SK-MEL-5 (cell line): ENCODE data around the gene MARK2. TPM values are rescaled to one million over a fixed set of nuclear protein-coding genes. Genes with fewer than 3 reads are reported as not detected.
"Not testable (repeated sequence)": the region's sequence is repeated elsewhere in the genome, so short reads cannot be mapped to it uniquely, and the experiment has no call there.

Experiments used
- DNase-seq: peaks from one replicate; pipeline ENCODE4 v3.0.0-alpha.2; 2016; ENCODE audit warnings: low read depth, low spot score
- in situ Hi-C: cut with HindIII; loops from 2 replicates; pipeline ENCODE4 v1.10.0; 2016; ENCODE audit warnings: low sequenced_read_pairs, high pct_unique_total_duplicates, low pct_unique_long_range_greater_than_20kb
- polyA plus RNA-seq, 2 experiments: library from polyadenylated mRNA; depleted of rRNA; stranded (reverse); fragments of >200 nt; gene quantifications; 2 replicates each; pipeline ENCODE4 v1.2.3, GENCODE V29; 2015
- total RNA-seq: library from RNA; depleted of rRNA; stranded (reverse); fragments of >200 nt; shearing (Covaris generic); gene quantifications from 2 replicates; pipeline ENCODE4 v1.2.3, GENCODE V29; 2014; rRNA removed

Gene MARK2
- 7.8 and 11.2 TPM in 2 replicates for total RNA-seq
- polyA plus RNA-seq (2015; cell fraction: cytosol; rRNA removed) = 22.4 and 23.0 TPM in 2 replicates
- 13.4 and 14.4 TPM in 2 replicates for polyA plus RNA-seq (2015; cell fraction: nucleus; rRNA removed)

DNA sequence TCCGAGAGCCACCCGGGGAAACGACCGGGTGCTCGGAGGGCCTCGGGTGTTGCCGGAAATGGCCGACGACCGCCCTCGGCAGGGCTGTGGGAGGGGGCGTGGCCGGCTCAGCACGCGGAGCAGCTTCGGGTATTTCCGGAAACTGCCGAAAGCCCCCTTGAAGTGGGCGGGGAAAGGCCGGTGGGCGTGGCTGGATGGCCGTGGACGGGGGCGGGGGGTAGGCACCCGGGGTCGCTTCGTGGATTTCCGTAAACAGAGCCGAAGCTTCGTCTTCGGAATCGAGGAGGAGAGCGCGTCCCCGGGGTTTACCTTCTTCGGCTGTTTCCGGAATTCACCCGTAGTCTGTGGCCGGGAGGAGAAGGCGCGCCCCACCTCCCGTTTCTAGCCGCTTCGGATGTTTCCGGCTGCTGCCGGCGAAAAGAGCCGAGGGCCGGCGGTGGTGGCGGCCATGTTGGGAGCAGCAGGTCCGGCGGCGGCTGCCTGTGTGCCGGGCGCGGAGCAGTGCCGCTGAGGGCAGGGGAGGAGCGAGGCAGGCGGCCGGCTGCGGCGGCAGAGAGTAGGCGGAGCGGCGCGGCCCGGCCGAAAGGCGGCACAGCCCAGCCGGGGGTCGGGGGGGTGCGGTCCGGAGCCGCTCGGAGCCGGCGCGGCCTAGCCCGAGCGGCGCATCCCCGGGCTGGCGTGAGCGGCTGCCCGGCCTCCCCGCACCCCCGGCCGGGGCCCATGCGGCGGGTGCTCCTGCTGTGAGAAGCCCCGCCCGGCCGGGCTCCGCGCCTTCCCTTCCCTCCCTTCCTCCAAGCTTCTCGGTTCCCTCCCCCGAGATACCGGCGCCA lies at the start of gene MARK2:
Gene MARK2 (plus strand): TSS at position 433 of the 830 bp plus-strand sequence. CDS start 397 bp downstream, at position 830.
- in situ Hi-C loops = no loop called here

DNA sequence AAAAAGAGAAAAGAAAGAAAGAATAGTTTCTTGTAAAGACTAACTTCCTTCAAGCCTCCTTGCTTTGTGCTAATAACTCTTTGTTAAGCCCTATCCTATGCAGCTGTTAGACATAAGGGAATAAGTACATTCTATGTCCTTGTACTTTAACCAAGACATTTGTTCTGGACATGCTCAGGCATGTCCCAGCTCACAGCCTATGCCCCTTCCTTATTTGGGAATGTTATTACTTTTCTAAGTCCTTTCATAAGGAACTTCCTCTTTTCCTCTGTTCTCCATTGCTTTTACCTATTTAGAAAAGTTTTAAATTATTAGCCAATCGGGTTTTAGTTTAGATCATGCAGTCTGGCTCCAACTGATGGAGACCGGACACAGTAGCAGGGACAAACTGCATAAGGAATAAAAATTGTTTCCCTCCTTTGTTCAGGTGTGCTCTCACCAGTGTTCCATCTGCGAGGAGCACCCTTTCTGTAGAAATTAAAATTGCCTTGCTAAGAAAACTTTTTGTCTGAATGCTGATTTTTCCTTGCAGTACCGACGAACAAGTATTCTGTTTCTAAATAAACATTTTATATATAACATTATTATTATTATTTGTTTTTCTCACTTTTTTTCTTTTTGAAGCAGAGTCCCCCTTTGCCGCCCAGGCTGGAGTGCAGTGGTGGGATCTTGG lies 47.3 kb upstream of the MARK2 start:
- DNase-seq = no peak
- in situ Hi-C loops = no loop called here

More for the DNA sequence above, at the start of gene MARK2:
- peak; percentile 96 for DNase-seq

DNA sequence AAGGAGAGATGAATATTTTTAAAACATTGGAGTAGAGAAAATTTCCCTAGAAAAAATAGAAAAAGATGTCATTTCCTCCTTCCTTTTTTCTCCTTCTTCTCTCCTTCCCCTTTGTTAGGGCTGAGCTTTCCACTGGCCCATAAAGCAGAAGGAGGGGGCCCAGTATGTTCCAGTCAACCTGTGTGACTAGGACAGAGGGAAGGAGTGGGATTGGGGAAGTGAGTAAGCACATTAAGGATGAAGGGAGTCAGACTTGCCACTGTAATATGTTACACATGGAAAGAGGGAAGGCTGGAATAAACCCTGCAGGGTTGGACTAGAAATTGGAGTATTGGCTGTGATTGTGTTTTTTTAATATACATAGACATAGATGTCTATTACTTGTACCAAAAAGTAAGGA lies 45.7 kb upstream of the MARK2 start:
- no peak for DNase-seq

DNA sequence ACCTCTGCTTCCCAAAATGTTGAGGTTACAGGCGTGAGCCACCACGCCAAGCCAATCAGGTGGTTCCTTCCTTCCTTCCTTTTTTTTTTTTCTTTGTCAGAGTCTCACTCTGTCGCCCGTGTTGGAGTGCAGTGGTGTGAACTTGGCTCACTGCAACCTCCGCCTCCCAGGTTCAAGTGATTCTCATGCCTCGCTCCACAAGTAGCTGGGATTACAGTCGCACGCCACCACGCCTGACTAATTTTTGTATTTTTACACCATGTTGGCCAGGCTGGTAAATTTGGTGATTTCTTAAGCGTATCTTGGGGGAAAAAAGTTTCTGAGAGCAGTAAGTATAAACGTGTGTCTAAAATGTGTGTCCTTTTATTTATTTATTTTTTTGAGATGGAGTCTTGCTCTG lies 43.8 kb upstream of the MARK2 start:
- no peak for DNase-seq
- in situ Hi-C loops = no loop called here

More for the DNA sequence above, 45.7 kb upstream of the MARK2 start:
- in situ Hi-C loops = no loop called here

DNA sequence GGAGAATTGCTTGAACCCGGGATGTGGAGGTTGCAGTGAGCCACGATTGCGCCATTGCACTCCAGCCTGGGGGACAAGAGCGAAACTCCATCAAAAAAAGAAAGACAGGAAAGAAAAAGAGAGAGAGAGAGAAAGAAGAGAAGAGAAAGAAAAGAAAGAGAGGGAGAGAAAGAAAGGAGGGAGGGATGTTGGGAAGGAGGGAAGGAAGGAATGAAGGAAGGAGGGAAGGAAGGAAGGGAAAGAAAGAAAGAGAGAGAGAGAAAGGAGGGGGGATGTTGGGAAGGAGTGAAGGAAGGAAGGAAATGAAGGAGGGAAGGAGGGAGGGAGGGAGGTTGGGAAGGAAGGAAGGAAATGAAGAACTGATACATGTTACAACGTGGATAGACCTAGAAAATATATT lies 38.0 kb upstream of the MARK2 start:
- DNase-seq = no peak
- in situ Hi-C loops = no loop called here

DNA sequence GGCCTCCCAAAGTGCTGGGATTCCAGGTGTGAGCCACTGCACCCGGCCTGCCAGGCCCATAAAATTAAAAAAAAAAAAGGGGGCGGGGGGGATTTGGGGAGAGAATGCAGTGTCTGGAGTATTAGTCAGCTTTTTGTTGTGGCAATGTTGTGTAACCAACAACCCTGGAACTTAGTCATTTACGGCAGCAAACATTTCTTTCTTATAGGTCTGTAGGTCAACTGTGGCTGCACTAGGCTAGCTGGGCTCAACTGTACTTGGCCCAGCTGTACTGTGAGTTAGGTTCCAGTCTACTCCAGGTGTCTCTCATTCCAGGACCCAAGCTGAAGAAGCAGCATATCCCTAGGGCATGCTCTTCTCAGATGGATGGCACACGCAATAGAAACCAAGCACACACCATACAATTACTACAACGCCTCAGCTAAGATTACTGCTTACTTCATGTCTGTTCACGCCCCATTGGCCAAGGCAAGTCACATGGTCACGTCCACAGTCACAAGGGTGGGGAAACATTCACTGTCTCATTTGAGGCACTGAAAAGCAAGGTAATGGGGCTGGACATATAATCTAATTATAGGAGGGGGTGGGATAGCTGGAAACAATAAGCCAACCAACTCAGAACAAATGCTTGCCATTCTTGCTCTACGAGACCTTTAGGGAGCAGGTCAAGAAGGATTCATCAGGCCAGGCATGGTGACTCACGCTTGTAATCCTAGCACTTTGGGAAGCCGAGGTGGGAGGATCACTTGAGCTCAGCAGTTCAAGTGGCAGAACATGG lies 36.1 kb upstream of the MARK2 start:
- in situ Hi-C loops = no loop called here
- DNase-seq = no peak

DNA sequence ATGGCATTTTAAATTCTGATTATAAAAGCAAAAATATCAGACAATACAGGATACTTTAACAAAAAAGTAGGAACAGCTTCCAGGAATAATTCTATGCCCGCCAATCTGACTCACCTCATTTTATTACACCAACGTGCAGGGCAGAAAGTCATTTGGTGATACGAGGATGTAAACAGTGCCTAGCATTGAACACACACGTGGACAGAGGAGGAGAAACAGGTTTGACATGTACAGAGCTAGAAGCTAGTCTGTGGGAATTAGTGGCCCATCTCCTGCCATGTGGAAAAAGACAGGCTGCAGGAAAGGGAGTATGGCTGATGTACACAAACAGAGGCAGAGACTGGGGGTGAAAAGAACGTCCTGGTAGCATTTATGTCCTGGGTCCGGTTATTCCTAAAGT lies 34.7 kb upstream of the MARK2 start:
- no peak for DNase-seq
- in situ Hi-C loops = no loop called here

DNA sequence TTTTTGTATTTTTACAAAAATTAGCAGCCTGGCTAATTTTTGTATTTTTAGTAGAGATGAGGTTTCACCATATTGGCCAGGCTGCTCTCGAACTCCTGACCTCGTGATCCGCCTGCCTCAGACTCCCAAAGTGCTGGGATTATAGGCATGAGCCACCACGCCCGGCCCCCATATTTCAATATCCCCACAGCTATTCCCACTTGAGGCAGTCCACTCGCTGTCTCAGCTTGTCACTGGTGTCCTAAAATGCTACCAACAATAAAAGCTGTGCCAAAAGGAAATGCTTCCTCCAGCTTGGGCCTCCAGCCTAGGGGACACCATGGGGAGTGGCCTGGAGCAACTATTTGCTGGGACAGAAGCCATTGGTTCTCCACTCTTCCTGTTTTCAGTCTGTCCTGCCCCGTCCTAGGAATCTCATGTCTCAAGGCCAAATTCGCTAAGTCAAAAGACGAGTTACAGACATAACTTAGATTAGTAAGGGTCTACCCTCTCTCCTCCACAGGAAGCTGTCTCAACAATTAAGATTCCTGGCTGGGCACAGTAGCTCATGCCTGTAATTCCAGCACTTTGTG lies 33.0 kb upstream of the MARK2 start:
- no peak for DNase-seq
- in situ Hi-C loops = no loop called here

DNA sequence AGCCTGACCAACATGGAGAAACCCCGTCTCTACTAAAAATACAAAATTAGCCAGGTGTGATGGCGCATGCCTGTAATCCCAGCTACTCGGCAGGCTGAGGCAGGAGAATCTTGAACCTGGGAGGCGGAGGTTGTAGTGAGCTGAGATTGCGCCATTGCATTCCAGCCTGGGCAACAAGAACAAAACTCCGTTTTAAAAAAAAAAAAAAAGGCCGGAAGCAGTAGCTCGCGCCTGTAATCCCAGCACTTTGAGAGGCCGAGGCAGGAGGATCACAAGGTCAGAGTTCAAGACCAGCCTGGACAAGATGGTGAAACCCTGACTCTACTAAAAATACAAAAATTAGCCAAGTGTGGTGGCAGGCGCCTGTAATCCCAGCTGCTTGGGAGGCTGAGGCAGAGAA lies 28.5 kb upstream of the MARK2 start:
- in situ Hi-C loops, DNase-seq: not testable (repeated sequence)

DNA sequence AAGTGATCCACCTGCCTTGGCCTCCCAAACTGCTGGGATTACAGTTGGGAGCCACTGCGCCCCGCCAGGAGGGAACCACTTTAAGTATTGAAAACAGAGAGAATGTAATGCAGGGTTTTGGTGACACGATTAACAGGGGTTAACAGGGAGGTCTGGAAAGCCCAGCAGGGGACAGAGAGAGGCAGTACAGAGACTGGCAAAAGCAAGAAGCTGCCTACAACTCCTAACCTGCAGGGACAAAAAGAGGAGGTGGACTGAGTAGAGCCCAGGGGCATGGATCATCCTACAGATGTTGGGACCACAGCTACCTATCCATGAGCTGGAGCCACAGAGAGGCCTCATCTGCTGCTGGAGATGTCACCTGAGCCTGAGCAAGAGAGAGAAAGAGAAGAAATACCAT lies 27.4 kb upstream of the MARK2 start:
- in situ Hi-C loops = no loop called here
- no peak for DNase-seq

DNA sequence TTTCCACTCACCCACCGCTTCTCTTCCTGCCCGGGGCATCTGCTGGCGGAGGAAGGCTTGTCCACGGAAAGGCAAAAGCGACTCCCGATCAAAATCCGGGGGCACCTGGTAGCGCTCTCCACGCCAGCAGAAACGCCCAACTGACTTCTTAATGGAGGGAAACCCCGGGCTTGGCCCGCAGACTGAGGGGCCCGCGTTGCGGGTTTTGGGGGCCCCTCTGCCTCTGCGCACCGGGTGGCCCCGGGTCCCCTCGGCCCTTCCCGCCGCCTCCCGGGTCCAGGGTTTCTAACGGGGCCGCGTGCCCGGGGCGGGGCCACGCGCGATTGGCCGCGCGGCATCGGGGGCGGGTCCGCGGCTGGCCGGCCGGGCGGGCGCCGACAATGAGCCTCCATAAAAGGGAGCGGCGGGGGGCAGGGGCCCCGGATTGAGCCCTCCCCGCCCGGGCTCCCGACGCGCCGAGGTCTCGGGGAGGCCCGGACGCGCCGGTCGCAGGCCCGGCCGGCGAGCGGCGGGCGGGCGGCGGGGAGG lies 25.8 kb upstream of the MARK2 start, which contains the start of gene SPINDOC:
Gene SPINDOC (plus strand): TSS at position 422 of the 528 bp plus-strand sequence. CDS start 231 bp downstream, outside the sequence.
- in situ Hi-C loops = no loop called here

DNA sequence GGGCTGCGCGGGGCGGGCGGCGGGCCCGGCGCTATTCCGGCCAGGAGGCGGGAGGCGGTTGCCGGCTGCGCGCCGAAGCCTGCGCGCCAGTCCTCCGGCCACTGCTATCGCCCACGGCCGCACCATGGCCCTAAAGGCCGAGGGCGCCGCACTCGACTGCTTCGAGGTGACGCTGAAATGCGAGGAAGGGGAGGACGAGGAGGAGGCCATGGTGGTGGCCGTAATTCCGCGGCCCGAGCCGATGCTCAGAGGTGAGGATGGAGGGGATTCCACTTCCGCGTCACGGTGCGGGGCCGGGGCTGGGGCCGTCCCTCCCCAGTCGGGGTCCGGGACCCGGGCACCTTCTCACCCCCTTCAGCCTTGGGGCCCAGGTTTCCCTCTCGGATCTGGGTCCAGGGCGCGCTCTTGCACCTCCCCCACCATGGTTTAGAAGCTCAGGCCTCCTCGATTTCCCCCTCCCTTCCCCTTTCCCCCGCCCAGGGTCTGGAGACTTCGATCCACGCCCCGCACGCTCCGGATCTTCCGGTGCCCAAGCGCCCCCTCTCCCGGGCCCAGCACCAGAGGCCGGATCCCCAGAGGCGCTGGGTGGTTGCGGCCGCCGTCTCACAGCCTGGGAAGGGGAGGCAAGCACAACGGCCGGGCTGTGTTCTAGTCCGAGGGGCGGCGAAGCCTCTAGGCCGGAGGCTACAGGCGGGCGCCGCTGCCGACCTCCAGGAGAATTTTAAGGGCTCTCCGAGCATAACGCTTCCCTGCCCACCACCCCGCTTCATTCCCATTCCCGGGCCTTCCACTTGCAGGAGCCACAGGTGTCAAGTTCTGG lies 25.1 kb upstream of the MARK2 start:
- in situ Hi-C loops = no loop called here
- DNase-seq = no peak

More for the DNA sequence above, 25.8 kb upstream of the MARK2 start, which contains the start of gene SPINDOC:
- DNase-seq = peak; percentile 54

DNA sequence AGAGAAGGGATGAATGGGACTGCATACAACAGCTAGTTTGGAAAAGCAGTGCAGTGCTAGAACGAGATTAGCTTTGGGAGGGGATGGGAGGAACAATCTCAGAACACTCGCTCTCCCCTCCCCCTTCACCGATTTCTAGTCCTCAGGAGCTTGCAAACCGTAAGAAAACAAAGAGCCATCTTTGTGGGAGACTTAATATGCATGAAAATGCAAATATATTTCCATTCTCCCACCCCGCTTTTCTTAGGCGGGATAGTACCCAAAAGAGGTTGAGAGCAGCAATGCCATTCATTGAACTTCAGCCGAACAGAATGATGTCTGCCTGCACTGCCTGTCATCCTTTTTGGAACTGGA lies 24.6 kb upstream of the MARK2 start:
- in situ Hi-C loops = no loop called here
- no peak for DNase-seq

DNA sequence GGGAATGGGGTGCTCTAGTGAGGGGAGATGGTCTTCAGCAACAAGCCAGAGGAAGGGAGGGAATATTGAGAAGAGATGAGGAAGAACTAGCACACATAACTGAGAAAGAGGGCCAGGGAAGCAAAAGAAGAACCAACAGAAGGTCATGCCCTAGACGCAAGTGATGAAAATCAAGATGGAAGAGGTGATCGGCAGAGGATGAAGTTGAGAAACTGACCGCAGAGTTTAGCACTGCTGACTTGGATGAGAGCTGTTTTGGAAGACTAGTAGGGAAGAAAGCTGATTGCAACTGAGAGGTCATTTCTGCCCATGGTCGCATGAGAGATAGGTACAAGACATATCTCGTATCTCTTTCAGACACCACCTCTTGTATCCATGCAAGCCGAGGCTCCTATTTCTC lies 22.7 kb upstream of the MARK2 start:
- in situ Hi-C loops = no loop called here
- no peak for DNase-seq

DNA sequence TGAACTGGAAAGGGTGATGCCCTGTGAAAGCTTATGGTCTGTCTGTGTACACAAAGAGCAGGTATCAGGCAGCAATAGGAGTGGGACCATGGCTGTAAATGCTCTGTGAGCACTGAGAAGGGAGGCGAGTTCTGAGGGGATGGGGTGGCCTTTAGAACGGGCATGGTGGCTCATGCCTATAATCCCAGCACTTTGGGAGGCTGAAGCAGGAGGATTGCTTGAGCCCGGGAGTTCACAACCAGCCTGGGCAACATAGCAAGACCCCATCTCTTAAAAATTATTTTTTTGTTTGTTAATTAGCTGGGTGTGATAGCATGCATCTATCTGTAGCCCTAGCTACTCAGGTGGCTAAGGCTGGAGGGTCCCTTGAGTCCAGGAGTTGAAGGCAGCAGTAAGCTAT lies 22.2 kb upstream of the MARK2 start:
- no peak for DNase-seq
- in situ Hi-C loops = no loop called here

DNA sequence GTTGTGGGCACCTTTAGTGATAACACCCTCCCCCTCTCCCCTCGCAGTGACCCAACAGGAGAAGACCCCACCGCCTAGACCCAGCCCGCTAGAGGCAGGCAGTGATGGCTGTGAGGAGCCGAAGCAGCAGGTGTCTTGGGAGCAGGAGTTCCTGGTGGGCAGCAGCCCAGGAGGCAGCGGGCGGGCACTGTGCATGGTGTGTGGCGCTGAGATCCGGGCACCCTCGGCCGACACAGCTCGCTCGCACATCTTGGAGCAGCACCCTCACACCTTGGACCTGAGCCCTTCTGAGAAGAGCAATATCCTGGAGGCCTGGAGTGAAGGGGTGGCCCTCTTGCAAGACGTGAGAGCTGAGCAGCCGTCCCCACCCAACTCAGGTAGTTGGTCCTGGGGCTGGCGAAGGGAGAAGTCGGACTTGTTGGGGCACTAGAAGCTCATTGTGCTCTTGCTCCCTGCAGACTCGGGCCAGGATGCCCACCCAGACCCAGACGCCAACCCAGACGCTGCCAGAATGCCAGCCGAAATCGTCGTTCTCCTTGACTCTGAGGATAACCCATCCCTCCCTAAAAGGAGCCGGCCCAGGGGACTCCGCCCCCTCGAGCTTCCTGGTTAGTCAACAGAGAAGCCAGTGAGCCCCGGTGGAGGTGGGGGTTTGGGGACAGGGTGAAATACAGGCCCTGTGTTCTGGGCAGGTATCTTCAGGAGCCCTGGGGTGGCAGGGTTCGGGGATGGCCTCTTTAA lies 21.0 kb upstream of the MARK2 start:
- no peak for DNase-seq
- in situ Hi-C loops = no loop called here
